ENCODE data around the gene TOMM7.
A peak's percentile ranks its signal among the peaks of the same experiment; 100 is the strongest.
"Not testable (repeated sequence)": the region's sequence is repeated elsewhere in the genome, so short reads cannot be mapped to it uniquely, and the experiment has no call there.

Gene TOMM7

GRCh38 chr7:22814261-22815208, 8.1 kb downstream of the TOMM7 start:
- no peak for DNase-seq

GRCh38 chr7:22812353-22812752, 10.3 kb downstream of the TOMM7 start:
- no peak for DNase-seq

- no peak for DNase-seq
Observed at GRCh38 chr7:22811746-22812280, 10.8 kb downstream of the TOMM7 start.

- DNase-seq: no peak
Observed at GRCh38 chr7:22810843-22811242, 11.8 kb downstream of the TOMM7 start.

GRCh38 chr7:22809902-22810642, 12.6 kb downstream of the TOMM7 start:
- no peak for DNase-seq

- no peak for DNase-seq
Observed at GRCh38 chr7:22808140-22808539, 14.5 kb downstream of the TOMM7 start.

GRCh38 chr7:22806752-22807151, 15.9 kb downstream of the TOMM7 start:
- no peak for DNase-seq

- DNase-seq: no peak
Observed at GRCh38 chr7:22805227-22805626, 17.4 kb downstream of the TOMM7 start.

GRCh38 chr7:22802831-22803230, 19.8 kb downstream of the TOMM7 start:
- DNase-seq: not testable (repeated sequence)

- no peak for DNase-seq
Observed at GRCh38 chr7:22802426-22802825, 20.2 kb downstream of the TOMM7 start.

GRCh38 chr7:22801912-22802311, 20.7 kb downstream of the TOMM7 start:
- no peak for DNase-seq

GRCh38 chr7:22799633-22800032, 23.0 kb downstream of the TOMM7 start:
- no peak for DNase-seq

- no peak for DNase-seq
Observed at GRCh38 chr7:22793593-22794462, 28.8 kb downstream of the TOMM7 start.

GRCh38 chr7:22791204-22792158, 31.2 kb downstream of the TOMM7 start:
- no peak for DNase-seq

GRCh38 chr7:22790640-22791039, 32.0 kb downstream of the TOMM7 start:
- DNase-seq: not testable (repeated sequence)

- DNase-seq: no peak
Observed at GRCh38 chr7:22787951-22788350, 34.7 kb downstream of the TOMM7 start.

- no peak for DNase-seq
Observed at GRCh38 chr7:22786290-22786932, 36.2 kb downstream of the TOMM7 start.

- DNase-seq: no peak
Observed at GRCh38 chr7:22784346-22784745, 38.3 kb downstream of the TOMM7 start.

- DNase-seq: no peak
Observed at GRCh38 chr7:22783421-22783820, 39.2 kb downstream of the TOMM7 start.

GRCh38 chr7:22782616-22783232, 39.9 kb downstream of the TOMM7 start:
- peak in 4 of 5 experiments; percentile 4 to 65 (median 55) for DNase-seq
